PFSK-1 (cell line): ENCODE data around the gene SLC1A7.

ENCODE experiments used
- POLR2AphosphoS5 ChIP-seq: IDR thresholded peaks from 2 replicates; pipeline ENCODE4 v1.6.1; 2012; ENCODE audit warnings: low read depth, mild to moderate bottlenecking, control low read depth, low read length, moderate library complexity
- REST ChIP-seq, 2 experiments: IDR thresholded peaks; 2 replicates each; pipeline versions ENCODE4 v1.6.1 to v1.8.0; 2011 to 2012; ENCODE audit warnings: low read depth in 2 of 2, low read length in 2 of 2, control low read depth in 1 of 2, inconsistent platforms in 1 of 2, mild to moderate bottlenecking in 1 of 2, moderate library complexity in 1 of 2; ENCODE audit not compliant: insufficient read depth in 1 of 2

- TF ChIP-seq POLR2AphosphoS5 (no peak), REST (IDR thresholded peaks at IDR 0.05; ENCODE audit: insufficient read depth in 1 of 2, low read depth in 2 of 2, low read length in 2 of 2) (no peak)
These were observed 12.5 kb upstream of the SLC1A7 start for GRCh38 chr1:53154859-53155438.
